ENCODE measurements around the gene PLAGL2. TPM values are rescaled to one million over a fixed set of nuclear protein-coding genes. Genes with fewer than 3 reads are reported as not detected.
A peak's percentile ranks its signal among the peaks of the same experiment; 100 is the strongest.

PLAGL2 gene
- total RNA-seq, 1 donor from 2014 or later, result 59.3 TPM

DNA sequence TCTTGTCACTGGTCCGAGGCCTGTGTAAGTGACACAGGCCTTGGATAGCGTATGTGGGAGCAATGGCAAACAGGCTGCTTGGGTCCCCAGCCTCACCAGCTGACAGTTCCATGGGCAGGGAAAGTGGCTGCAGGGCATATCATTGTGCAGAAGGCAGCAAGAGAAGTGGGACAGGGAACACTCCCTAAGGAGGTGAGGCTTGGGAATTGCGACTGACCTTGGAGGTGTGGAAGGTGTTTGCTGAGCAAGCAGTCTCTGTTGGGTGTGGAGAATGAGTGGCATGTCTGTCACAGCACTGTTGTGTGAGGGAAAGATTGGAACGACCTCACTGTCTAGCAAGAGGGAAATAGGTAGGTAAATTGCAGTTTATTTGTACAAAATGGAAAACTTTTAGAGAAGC is 16.9 kb upstream of the PLAGL2 start:
- TF ChIP-seq, protein P1, sequence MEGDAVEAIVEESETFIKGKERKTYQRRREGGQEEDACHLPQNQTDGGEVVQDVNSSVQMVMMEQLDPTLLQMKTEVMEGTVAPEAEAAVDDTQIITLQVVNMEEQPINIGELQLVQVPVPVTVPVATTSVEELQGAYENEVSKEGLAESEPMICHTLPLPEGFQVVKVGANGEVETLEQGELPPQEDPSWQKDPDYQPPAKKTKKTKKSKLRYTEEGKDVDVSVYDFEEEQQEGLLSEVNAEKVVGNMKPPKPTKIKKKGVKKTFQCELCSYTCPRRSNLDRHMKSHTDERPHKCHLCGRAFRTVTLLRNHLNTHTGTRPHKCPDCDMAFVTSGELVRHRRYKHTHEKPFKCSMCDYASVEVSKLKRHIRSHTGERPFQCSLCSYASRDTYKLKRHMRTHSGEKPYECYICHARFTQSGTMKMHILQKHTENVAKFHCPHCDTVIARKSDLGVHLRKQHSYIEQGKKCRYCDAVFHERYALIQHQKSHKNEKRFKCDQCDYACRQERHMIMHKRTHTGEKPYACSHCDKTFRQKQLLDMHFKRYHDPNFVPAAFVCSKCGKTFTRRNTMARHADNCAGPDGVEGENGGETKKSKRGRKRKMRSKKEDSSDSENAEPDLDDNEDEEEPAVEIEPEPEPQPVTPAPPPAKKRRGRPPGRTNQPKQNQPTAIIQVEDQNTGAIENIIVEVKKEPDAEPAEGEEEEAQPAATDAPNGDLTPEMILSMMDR (IDR thresholded peaks at IDR 0.05; ENCODE audit: unreplicated experiment), result no peak
- no peak for DNase-seq (ENCODE audit: low spot score, unreplicated experiment)
- H3K4me3 Mint-ChIP-seq (ENCODE audit: low read depth), result no peak overlapping the region
- H3K27me3 Mint-ChIP-seq, result no peaks in the 10 kb centered on the region
- no peaks in the 10 kb centered on the region for H3K4me1 Mint-ChIP-seq (ENCODE audit: low read depth)
- H3K9me3 Mint-ChIP-seq (ENCODE audit: low read depth), result no peaks in the 10 kb centered on the region
- H3K36me3 Mint-ChIP-seq (ENCODE audit: insufficient read depth), result peaks cover 22% of the 10 kb centered on the region
- no peak overlapping the region for H3K27ac Mint-ChIP-seq

GRCh38 chr20:32218156-32218900 is 10.8 kb upstream of the PLAGL2 start:
- peaks cover 26% of the 10 kb centered on the region for H3K36me3 Mint-ChIP-seq (ENCODE audit: insufficient read depth)
- H3K27ac Mint-ChIP-seq, result peak overlapping the region; percentile 45
- no peaks in the 10 kb centered on the region for H3K4me1 Mint-ChIP-seq (ENCODE audit: low read depth)

GRCh38 chr20:32216179-32217142 is 8.9 kb upstream of the PLAGL2 start:
- peak overlapping the region; percentile 20 for H3K27ac Mint-ChIP-seq
- H3K36me3 Mint-ChIP-seq (ENCODE audit: insufficient read depth), result peaks cover 30% of the 10 kb centered on the region
- no peaks in the 10 kb centered on the region for H3K9me3 Mint-ChIP-seq (ENCODE audit: low read depth)
- TF ChIP-seq, protein P1 (IDR thresholded peaks at IDR 0.05; ENCODE audit: unreplicated experiment), result no peak
- H3K4me3 Mint-ChIP-seq (ENCODE audit: low read depth), result no peak overlapping the region
- no peak for DNase-seq (ENCODE audit: low spot score, unreplicated experiment)
- H3K4me1 Mint-ChIP-seq (ENCODE audit: low read depth), result no peaks in the 10 kb centered on the region
- no peaks in the 10 kb centered on the region for H3K27me3 Mint-ChIP-seq

More at GRCh38 chr20:32218156-32218900, 10.8 kb upstream of the PLAGL2 start:
- Mint-ChIP-seq H3K4me3 (ENCODE audit: low read depth) (no peak overlapping the region), H3K27me3 (no peaks in the 10 kb centered on the region), H3K9me3 (ENCODE audit: low read depth) (no peaks in the 10 kb centered on the region)
- no peak for DNase-seq (ENCODE audit: low spot score, unreplicated experiment)
- TF ChIP-seq, protein P1 (IDR thresholded peaks at IDR 0.05; ENCODE audit: unreplicated experiment), result no peak

GRCh38 chr20:32215729-32216128 is 8.2 kb upstream of the PLAGL2 start:
- no peak for DNase-seq (ENCODE audit: low spot score, unreplicated experiment)
- H3K27ac Mint-ChIP-seq, result no peak overlapping the region
- H3K36me3 Mint-ChIP-seq (ENCODE audit: insufficient read depth), result peaks cover 26% of the 10 kb centered on the region
- H3K4me3 Mint-ChIP-seq (ENCODE audit: low read depth), result no peak overlapping the region
- no peaks in the 10 kb centered on the region for H3K9me3 Mint-ChIP-seq (ENCODE audit: low read depth)
- TF ChIP-seq, protein P1 (IDR thresholded peaks at IDR 0.05; ENCODE audit: unreplicated experiment), result no peak
- no peaks in the 10 kb centered on the region for H3K4me1 Mint-ChIP-seq (ENCODE audit: low read depth)
- H3K27me3 Mint-ChIP-seq, result no peaks in the 10 kb centered on the region

DNA sequence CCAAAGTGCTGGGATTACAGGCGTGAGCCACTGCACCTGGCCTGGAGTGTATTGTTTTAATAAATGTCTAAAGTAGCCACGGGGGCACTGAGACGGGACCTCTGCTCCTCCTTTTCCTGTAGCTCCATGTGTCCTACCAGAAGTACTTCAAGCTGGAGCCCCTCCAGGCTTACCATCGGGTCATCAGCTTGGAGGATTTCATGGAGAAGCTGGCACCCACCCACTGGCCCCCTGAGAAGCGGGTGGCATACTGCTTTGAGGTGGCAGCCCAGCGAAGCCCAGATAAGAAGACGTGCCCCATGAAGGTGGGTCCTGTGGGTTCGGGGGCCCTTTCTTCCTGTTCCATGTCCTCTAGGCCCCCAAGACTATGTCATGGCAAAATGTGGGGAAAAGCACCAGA is 7.6 kb upstream of the PLAGL2 start:
- Mint-ChIP-seq H3K4me1 (ENCODE audit: low read depth) (peaks cover under 1% of the 10 kb centered on the region), H3K4me3 (ENCODE audit: low read depth) (no peak overlapping the region), H3K36me3 (ENCODE audit: insufficient read depth) (peaks cover 28% of the 10 kb centered on the region), H3K27ac (no peak overlapping the region), H3K27me3 (no peaks in the 10 kb centered on the region), H3K9me3 (ENCODE audit: low read depth) (no peaks in the 10 kb centered on the region)
- TF ChIP-seq, protein P1 (IDR thresholded peaks at IDR 0.05; ENCODE audit: unreplicated experiment), result no peak
- no peak for DNase-seq (ENCODE audit: low spot score, unreplicated experiment)

All from progenitor cell of endocrine pancreas (in vitro differentiated cells).